ENCODE results near the gene RPL3.
"Not testable (repeated sequence)": the region's sequence is repeated elsewhere in the genome, so short reads cannot be mapped to it uniquely, and the experiment has no call there.

Gene RPL3

DNA sequence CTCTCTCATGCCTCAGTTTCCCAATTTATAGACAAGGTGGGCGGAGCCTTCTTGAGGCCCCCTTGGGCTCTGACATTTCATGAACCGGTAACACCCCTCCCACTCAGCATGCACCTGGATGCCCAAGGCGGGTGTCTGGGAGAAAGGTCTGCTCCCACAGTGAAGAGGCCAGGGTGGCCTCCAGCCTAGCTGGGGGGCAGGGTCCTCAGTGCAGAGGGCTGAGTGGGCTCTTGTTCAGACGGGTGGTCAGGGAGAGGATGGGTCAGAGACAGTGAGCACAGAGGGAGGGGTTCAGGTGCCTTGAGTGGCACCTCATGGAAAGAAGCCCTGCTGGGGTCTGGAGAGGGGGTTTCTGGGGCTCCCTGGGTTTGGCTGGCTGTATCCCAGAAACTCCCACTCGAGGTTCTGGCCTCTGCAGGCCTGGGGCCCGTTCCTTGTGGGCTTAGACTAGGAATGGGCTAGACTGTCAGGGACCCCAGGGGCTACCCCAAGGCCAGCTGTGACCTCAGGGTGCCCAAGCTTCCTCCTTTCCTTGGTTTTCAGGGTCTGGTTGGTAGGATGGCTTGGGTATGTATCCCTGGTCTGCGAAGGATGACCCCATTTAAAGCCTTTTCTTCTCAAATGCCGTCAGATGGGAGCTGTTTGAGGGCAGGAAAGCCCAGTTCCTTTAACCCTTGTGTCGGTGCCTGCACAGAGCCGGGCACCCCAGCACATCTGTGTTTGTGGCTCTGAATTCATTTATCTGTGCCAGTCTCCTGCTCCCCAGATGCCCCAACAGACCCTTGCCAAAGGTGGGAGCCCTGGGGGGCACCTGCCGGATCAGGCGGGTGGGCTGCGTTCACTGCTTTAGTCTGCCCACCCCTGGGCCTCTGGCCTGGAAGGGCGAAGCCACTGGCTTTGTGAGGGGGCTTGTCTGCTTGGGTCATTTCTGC is 31.6 kb upstream of the RPL3 start:
- DNase-seq = no peak

GRCh38 chr22:39349967-39350726 is 30.7 kb upstream of the RPL3 start, which contains the start of gene SYNGR1:
SYNGR1 (plus strand) TSS chr22:39349991; CDS start chr22:39350011, 20 bp downstream.
- no peak for DNase-seq

DNA sequence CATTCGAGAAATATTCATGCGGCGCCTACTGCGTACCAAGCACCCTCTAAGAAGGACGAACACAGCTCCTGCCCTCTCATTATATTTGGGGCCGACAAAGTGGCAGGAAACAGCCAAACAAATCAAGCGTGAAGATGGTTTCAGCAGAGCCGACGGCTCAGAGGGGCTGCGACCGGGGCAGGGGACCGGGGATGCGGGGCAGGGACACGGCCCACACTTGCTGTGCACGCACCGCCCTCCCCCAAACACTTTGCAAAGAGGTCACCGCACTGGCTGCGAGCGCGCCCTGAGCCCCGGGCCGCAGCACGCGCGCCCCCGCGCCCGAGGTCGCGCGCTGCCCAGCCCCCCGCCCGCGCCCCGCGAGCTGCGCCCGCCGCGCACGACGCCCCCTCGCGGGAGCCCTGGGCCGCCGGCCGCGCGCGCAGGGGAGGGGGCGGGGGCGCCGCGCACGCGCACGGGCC is 30.1 kb upstream of the RPL3 start:
- DNase-seq = no peak

DNA sequence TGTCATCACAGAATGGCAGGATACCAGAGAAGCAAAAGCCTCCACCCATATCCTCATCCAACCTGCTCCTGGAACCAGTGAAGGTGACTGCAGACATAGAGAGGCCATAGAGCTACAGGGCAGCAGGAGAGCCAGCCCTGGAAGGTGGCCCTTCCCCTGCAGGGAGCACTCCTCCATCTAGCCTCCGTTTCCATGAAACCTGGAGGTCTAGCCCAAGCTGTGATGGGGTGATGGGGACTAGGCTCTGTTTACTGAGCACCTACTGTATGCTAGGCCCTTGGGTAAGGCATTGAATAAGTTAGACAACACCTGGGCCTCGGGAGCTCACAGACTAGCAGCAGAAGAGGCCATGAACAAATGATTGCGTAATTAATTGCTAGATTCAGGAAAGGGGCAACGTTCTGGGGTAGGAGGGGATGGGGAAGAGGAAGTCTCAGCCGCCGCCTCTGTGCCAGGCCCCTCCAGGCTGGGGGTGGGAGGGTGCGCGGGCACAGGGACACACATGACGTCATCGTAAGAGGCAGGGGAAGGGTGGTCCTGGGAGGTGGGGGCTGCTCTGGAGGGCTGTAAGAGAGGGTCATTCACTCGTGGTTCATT is 29.6 kb upstream of the RPL3 start:
- no peak for DNase-seq

DNA sequence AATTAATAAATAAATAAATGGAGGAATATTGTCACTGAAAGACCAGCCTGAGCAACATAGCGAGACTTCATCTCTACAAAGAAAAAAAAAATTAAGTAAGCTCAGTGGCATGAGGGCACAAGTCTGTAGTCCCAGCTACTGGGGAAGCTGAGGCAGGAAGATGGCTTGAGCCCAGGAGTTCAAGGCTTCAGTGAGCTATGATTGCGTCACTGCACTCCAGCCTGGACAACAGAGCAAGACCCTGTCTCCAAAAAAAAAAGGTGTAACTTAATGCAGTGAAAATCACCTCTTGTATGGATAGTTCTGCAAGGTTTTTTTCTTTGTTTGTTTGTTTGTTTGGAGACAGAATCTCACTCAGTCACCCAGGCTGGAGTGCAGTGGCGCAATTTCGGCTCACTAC is 25.8 kb upstream of the RPL3 start:
- DNase-seq = no peak

DNA sequence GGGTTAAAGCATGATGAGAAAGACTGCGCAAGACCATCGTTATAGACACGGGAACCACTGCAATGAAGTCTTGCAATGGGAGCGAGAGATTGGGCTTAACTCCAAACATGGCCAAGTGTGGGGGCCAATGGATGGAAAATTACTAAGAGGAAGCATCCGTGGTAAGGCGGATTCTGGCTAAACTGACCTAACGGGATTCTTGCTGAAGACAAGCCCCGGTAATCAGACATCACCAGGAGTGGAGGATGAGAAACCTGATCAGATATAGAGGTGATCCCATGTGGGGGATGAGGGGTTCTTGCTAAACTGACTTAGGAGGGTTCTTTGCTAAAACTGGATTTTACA is 24.6 kb upstream of the RPL3 start:
- no peak for DNase-seq

DNA sequence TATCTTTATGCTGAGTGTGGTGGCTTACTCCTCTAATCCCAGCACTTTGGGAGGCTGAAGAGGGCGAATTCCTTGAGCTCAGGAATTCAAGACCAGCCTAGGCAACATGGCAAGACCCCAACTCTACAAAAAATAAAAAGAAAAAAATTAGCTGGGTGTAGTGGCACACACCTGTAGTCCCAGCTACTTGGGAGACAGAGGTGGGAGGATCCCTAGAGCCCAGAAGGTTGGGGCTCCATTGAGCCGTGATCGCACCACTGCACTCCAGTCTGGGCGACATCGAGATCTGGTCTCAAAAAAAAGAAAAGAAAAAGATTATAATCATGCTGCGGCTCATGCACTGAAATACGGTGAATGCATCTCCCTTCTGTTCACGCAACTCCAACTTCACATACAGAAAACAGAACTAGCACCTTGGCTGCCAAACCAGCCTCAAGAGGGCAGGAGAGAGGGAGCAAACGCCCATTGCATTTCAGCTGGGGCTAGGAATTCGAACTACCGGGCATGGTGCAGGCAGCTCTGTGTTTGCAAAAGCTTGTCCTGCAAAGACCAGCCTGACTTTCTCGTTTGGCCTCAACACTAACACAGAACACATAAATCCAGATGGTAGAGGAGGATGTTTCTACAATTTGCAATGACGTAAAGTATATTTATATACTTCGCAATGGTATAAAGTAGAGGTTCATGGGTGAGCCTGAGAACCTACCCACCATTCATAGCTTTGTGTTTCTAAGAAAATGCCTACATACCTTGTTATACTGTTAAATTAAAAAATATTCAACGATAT is 24.0 kb upstream of the RPL3 start:
- DNase-seq = peak; percentile 13

GRCh38 chr22:39341179-39341578 is 21.8 kb upstream of the RPL3 start:
- no peak for DNase-seq

DNA sequence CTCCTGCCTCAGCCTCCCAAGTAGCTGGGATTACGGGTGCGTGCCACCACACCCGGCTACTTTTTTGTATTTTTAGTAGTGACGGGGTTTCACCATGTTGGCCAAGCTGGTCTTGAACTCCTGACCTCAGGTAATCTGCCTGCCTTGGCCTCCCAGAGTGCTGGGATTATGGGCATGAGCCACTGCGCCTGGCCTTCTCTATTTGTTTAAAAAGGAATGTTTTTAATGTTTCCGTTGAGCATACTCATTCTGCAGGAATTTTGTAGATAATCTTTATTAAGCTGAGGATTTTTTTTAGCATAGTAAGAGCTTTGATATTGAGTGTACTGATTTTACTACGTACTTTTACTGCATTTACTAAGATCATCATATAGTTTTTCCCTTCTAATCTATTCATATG is 20.4 kb upstream of the RPL3 start:
- DNase-seq = not testable (repeated sequence)

DNA sequence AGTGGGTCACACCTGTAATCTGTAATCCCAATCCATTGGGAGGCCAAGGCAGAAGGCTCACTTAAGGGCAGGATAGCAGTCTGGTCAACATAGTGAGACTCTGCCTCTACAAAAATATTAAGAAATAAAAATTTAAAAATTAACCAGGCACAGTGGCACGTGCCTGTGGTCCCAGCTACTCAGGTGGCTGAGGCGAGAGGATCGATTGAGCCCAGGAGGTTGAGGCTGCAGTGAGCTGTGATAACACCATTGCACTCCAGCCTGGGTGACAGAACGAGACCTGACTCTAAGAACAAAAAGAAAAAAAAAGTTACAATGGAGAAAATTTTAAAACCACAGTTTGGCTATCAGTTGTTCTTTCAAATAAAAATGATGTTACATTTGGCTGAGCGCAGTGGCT is 17.0 kb upstream of the RPL3 start:
- DNase-seq = no peak

- no peak for DNase-seq
Observed at GRCh38 chr22:39332441-39333064, 13.1 kb upstream of the RPL3 start.

- DNase-seq = not testable (repeated sequence)
Observed at GRCh38 chr22:39330553-39330952, 11.1 kb upstream of the RPL3 start.

DNA sequence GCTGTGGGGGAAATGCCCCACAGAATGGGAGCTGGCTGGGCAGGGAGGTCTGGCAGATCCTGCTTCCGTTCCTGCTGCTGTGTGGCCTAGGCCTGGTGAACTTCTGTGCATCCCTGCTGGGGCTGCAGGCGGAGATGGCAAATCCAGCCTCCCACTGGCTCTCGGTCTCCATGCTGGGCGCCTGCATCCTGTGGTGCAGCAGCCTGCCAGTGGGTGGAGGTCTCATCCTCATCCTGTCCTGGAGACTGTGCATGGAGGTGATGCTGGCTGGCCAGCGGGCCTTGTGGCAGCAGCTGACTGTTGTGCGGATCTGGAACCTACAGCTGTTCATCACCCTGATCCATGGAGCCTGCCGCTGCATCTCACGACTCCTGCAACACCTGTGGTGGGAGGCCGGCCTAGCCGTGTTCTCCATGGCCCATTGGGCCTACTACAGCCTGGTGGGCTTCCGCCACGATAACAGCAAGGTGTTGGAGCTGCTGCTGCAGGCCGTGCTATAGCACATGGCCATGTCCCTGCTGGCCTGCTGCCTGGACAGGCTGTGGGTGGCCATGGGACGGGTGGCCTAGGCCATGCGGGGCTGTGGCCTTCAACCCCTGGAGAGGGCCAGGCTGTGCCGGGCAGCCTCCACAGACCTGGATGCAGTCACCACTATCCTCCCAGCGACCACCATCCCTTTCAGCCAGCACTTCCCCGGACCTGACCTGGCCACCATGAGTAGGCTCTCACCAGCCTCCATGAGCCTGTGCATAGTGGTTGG is 8.8 kb upstream of the RPL3 start:
- no peak for DNase-seq

DNA sequence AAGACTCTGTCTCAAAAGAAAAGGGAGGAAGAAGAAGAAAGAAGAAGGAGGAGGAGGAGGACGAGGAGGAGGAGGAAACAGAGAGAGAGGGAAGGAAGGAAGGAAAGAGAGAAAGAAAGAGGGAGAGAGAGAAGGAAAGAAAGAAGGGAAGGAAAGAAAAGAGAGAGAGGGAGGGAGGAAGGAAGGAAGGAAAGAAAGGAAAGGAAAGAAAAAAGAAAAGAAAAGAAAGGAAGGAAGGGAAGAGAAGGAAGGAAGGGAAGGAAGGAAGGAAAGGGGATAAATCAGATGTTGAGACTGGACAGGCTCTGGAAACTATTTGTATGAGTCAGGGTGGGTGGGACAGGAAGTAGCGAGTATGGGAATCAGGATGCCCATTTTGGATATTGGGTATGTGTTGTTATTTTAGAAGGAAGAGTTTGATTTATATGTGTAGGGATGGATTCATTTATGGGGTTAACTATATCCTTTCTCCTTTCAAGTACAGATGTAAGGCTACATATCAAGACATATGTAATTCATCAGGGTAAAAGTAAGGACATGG is 6.0 kb upstream of the RPL3 start:
- DNase-seq = no peak

- DNase-seq = not testable (repeated sequence)
Observed at GRCh38 chr22:39320616-39321029, 1.2 kb upstream of the RPL3 start.

DNA sequence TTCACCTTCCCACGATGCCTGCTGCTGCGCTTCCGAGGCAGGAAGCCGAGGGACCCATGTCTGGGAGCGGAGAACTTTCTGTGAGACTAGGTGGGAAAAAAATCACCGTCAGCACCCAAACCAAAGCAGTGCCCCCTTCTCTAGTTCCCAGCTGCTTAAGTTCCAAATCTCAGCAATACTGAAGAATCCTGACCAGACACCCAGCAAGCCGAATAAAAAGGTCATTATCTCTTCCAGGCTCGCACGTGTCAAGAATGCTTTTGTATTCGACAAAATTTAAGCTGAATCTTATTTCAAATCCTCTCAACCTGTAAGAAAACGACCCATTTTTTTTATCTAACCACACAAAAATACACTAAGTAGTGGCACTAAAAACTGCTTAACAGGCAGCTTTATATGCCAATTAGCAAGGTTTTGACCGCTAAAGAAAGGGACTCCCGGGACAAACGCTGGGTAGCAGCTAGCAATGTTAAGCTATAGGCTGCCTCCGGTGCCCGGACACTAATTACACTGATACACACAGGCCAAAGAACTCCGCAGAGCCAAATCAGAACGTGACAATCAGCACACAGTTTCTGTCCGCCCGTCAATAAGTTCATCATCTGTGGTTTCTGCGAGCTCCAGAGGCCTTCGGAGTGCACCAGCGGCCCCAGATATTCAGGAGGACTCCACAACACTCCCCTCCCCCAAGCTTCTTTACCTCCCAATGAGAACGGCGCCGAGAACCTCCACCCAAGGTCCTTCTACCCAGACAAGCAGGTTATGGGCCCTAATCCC is 728 bp downstream of the RPL3 start:
- DNase-seq = no peak

DNA sequence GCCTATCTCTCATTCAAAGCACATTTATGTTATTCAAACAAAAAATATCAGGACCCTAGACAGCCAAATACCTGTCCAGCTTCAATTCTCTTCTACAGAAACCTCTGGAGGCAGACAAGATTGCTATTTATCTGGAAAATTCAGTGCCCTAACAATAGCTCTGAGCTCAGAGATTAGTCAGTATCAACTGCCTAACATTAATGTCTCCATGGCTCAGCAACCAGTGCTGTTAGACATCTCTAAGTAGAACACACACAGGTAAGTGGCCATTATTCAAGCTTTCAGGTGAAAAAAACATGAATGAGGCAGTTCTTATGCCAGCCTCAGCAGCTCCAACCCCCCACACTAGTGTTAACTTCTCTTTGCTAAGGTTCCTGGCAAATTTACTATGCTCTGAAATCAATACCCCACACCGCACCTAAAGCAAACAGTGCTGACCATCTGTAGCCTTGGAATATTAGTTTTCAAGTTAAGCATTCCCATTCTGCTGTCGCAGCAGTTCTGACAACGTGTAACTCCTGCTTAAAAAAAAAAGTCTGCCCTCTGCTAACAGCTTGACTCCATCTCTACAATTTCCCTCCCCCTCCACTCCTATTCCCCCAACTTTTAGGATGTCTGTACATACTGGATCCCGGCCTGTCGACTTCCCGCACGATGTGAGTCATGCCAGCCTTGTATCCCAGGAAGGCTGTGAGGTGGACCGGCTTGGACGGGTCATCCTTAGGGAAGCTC is 1.5 kb downstream of the RPL3 start:
- DNase-seq = no peak

GRCh38 chr22:39317084-39317774 is 2.2 kb downstream of the RPL3 start:
- DNase-seq = no peak
